HCT116 (cell line): ENCODE results near the gene DYRK1B. TPM values are rescaled to one million over a fixed set of nuclear protein-coding genes. Genes with fewer than 3 reads are reported as not detected.

ENCODE experiments used
- ATAC-seq: fragments of 200-7000 bp; cut with Tn5 transposase; 2 replicates; pipeline ENCODE4 v1.9.1; 2020; ENCODE audit warnings: mild to moderate bottlenecking, moderate library complexity
- BruUV-seq: library from RNA; stranded (reverse); fragments of 400-500 nt; replicated peaks from 2 replicates; lab custom pipeline; 2021; lab: Mats Ljungman, UMichigan
- CTCF ChIA-PET: fragments of 300-600 bp; sonication (Branson Sonifier 250); formaldehyde crosslinking; loops from one replicate; lab custom pipeline; 2021; ENCODE audit warnings: antibody characterized with exemption; lab: Charles Lee
- POLR2A ChIA-PET: fragments of 300-600, 350-600 bp; sonication (Branson Sonifier 250); formaldehyde crosslinking; loops from one replicate; lab custom pipeline; 2021; ENCODE audit warnings: antibody characterized with exemption; lab: Charles Lee
- RAD21 ChIA-PET, 2 experiments: fragments of 300-600 bp; sonication (Branson Sonifier 250); formaldehyde crosslinking; loops; one replicate each; lab custom pipeline; 2023; ENCODE audit warnings: low total read pairs in 2 of 2; ENCODE audit not compliant: uncharacterized antibody in 2 of 2, unreplicated experiment in 2 of 2, low non-redundant PET in 1 of 2; lab: Charles Lee
- DNase-seq: peaks from one replicate; pipeline ENCODE4 v3.0.0-alpha.2; 2010; ENCODE audit warnings: low read depth, low spot score
- H2AFZ ChIP-seq: fragments of 200-600 bp; shearing (Covaris generic), sonication (generic); 2 replicates; pipeline ENCODE4 v1.6.1; 2017; ENCODE audit warnings: low read depth, mixed run types, mixed read lengths, antibody characterized with exemption, low read length; ENCODE audit not compliant: poor library complexity, severe bottlenecking
- H3K27ac ChIP-seq: 2 replicates; pipeline ENCODE4 v1.5.1; 2012; ENCODE audit warnings: low read depth, low read length
- H3K27me3 ChIP-seq: fragments of 200-600 bp; sonication (generic); 2 replicates; pipeline ENCODE4 v1.6.1; 2016; ENCODE audit warnings: mixed run types, low read length, mixed read lengths; ENCODE audit not compliant: insufficient read depth
- H3K36me3 ChIP-seq, 2 experiments: fragments of 200-500 bp in 1 of 2; fragments of 200-600 bp in 1 of 2; sonication (Bioruptor generic) in 1 of 2; sonication (generic) in 1 of 2; 2 replicates each; pipeline versions ENCODE4 v1.5.1 to v1.6.1; 2014 to 2016; ENCODE audit warnings: low read length in 2 of 2, inconsistent platforms in 1 of 2, mixed read lengths in 1 of 2, mixed run types in 1 of 2; ENCODE audit not compliant: insufficient read depth in 2 of 2, control insufficient read depth in 1 of 2
- H3K4me1 ChIP-seq, 2 experiments: fragments of 200-600 bp in 1 of 2; sonication (generic) in 1 of 2; 2 replicates each; pipeline versions ENCODE4 v1.5.1 to v1.6.1; 2012 to 2017; ENCODE audit warnings: low read length in 2 of 2, inconsistent platforms in 1 of 2, mild to moderate bottlenecking in 1 of 2, mixed read lengths in 1 of 2, mixed run types in 1 of 2, moderate library complexity in 1 of 2; ENCODE audit not compliant: insufficient read depth in 2 of 2, control insufficient read depth in 1 of 2
- H3K4me2 ChIP-seq: fragments of 200-600 bp; sonication (generic); 2 replicates; pipeline ENCODE4 v1.6.1; 2017; ENCODE audit warnings: mixed run types, low read length, mixed read lengths
- H3K4me3 ChIP-seq, 2 experiments: fragments of 200-600 bp in 1 of 2; sonication (generic) in 1 of 2; replicated peaks in 1 of 2; 2 replicates each; pipeline ENCODE4 v1.5.1; 2011 to 2016; ENCODE audit warnings: low read length in 2 of 2, control low read depth in 1 of 2, low read depth in 1 of 2, mild to moderate bottlenecking in 1 of 2, mixed read lengths in 1 of 2, mixed run types in 1 of 2
- H3K79me2 ChIP-seq: fragments of 200-600 bp; sonication (generic); 2 replicates; pipeline ENCODE4 v1.6.1; 2017; ENCODE audit warnings: mild to moderate bottlenecking, mixed run types, low read length, moderate library complexity, mixed read lengths; ENCODE audit not compliant: insufficient read depth
- H3K9ac ChIP-seq: fragments of 200-600 bp; sonication (generic); 2 replicates; pipeline ENCODE4 v1.6.1; 2016; ENCODE audit warnings: low read length, mixed read lengths
- H3K9me2 ChIP-seq: fragments of 200-600 bp; sonication (generic), shearing (Covaris generic); 2 replicates; pipeline ENCODE4 v1.6.1; 2017; ENCODE audit warnings: mixed run types, mild to moderate bottlenecking, moderate library complexity; ENCODE audit not compliant: insufficient read depth
- H3K9me3 ChIP-seq, 2 experiments: fragments of 200-500 bp in 1 of 2; fragments of 200-600 bp in 1 of 2; sonication (Bioruptor generic) in 1 of 2; sonication (generic) in 1 of 2; 2 replicates each; pipeline ENCODE4 v1.6.1; 2014 to 2017; ENCODE audit warnings: low read length in 2 of 2, mixed read lengths in 2 of 2, inconsistent platforms in 1 of 2, low read depth in 1 of 2, mild to moderate bottlenecking in 1 of 2, mixed run types in 1 of 2, moderate library complexity in 1 of 2; ENCODE audit not compliant: control insufficient read depth in 1 of 2, insufficient read depth in 1 of 2
- H4K20me1 ChIP-seq: fragments of 200-600 bp; sonication (generic), shearing (Covaris generic); 2 replicates; pipeline ENCODE4 v1.6.1; 2017; ENCODE audit warnings: mixed run types, mild to moderate bottlenecking, moderate library complexity; ENCODE audit not compliant: insufficient read depth
- CEBPB ChIP-seq: IDR thresholded peaks from 2 replicates; pipeline ENCODE4 v1.6.1; 2012; ENCODE audit warnings: low read depth
- EGR1 ChIP-seq: IDR thresholded peaks from 2 replicates; pipeline ENCODE4 v1.6.1; 2012; ENCODE audit warnings: low read depth
- FOSL1 ChIP-seq: IDR thresholded peaks from 2 replicates; pipeline ENCODE4 v1.6.1; 2012; ENCODE audit warnings: low read depth
- RAD21 ChIP-seq: IDR thresholded peaks from 2 replicates; pipeline ENCODE4 v1.6.1; 2012; ENCODE audit warnings: low read depth, mild to moderate bottlenecking
- SRF ChIP-seq: IDR thresholded peaks from 2 replicates; pipeline ENCODE4 v1.6.1; 2012; ENCODE audit warnings: low read depth
- TCF7L2 ChIP-seq: IDR thresholded peaks from 2 replicates; pipeline ENCODE4 v1.7.0; 2011; ENCODE audit warnings: borderline replicate concordance, inconsistent platforms; ENCODE audit not compliant: insufficient read depth, insufficient read length; ENCODE audit errors: extremely low read depth
- YY1 ChIP-seq: IDR thresholded peaks from 2 replicates; pipeline ENCODE4 v1.6.1; 2011; ENCODE audit warnings: low read length, low read depth, moderate library complexity, mild to moderate bottlenecking; ENCODE audit not compliant: insufficient replicate concordance; ENCODE audit errors: extremely low read depth
- intact Hi-C: fragments of 100-400 bp; cut with micrococcal nuclease; formaldehyde crosslinking; loops from 2 replicates; pipeline ENCODE4 v1.10.0; 2022
- total RNA-seq: library from RNA; stranded (reverse); gene quantifications from one replicate; pipeline ENCODE4 v1.2.1, GENCODE V29; 2021; ENCODE audit not compliant: unreplicated experiment
- TF ChIP-seq, protein P1 (sequence below), 3 experiments: fragments of 200-600 bp in 1 of 3; sonication (generic) in 1 of 3; IDR thresholded peaks in 2 of 3; conservative IDR thresholded peaks in 1 of 3; 2 replicates each; pipeline ENCODE4 v1.5.1; 2012 to 2017; ENCODE audit warnings: low read depth in 2 of 3, low read length in 2 of 3, antibody characterized with exemption in 1 of 3, borderline replicate concordance in 1 of 3, control low read depth in 1 of 3, mild to moderate bottlenecking in 1 of 3, mixed read lengths in 1 of 3, mixed run types in 1 of 3, moderate library complexity in 1 of 3; ENCODE audit not compliant: insufficient read depth in 1 of 3
- TF ChIP-seq, protein P2 (sequence below): IDR thresholded peaks from 2 replicates; pipeline ENCODE4 v1.6.1; 2012
- TF ChIP-seq, protein P3 (sequence below): IDR thresholded peaks from 2 replicates; pipeline ENCODE4 v1.6.1; 2012

The DYRK1B gene
- total RNA-seq, 1 experiment from 2014 or later, result 7.3 TPM

DNA sequence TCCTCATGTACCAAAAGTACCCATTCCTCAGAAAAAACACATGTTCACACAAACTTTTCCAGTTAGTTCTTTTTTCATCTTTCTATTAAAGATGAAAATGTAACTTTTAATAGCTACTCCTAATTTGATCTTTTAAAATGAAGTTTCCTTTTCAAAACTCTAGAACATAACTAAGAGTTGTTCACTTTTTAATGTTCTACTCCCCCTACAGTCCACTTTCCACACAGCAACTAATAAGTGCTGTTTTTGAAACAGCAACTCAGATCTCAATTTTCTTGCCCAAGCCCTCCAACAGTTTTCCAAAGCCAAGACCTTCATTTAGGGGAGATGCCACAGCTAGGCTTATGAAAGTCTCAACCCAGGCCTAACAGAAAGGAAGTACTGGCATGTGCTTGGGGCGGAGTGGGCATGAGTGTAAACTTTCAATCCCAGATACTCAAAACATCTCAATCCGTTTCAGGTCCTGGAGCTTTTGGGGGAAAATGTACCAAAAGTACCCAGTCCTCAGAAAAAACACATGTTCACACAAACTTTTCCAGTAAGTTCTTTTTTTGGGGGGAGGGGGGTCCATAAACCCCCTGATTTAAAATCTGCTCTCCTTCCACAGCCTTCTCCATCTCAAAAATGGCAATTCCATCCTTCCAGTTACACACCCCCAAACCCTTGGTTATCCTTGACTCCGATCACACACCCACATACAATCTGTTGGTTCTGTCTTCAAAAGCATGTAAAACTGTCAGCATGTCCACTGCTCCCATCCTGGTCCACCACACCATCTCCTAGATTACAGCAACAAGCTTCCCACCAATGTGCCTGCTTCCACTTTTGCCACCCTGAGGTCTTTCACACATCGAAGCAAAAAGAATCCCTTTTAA, 10.2 kb upstream of the DYRK1B start:
- ChIA-PET RAD21 (no interaction called here), POLR2A (no interaction called here), CTCF (interaction anchor here (0.7 to 2.2 kb wide), 5 partner anchors 10 to 494 kb away, joined by 3 to 15 read pairs (median 4); no protein-coding TSS in a partner anchor)
- Histone ChIP-seq H3K9me2 (no peaks in the 10 kb centered on the region), H4K20me1 (peaks cover 24% of the 10 kb centered on the region; the same call in 1 of the 2 replicates), H3K79me2 (peaks cover 71% of the 10 kb centered on the region), H3K9me3 (no peaks in the 10 kb centered on the region), H2AFZ (no peak overlapping the region), H3K4me2 (peak overlapping the region; percentile 90), H3K9ac (peak overlapping the region; percentile 100), H3K36me3 (peaks cover 9 to 15% of the 10 kb centered on the region in 2 experiments; a peak in 3 of 4 replicates), H3K27ac (0 out of 2 replicates have a peak overlapping the region, but pooled peaks have one; percentile 73), H3K4me3 (peak overlapping the region; percentile 94 to 97), H3K4me1 (peaks cover 28 to 39% of the 10 kb centered on the region in 2 experiments), H3K27me3 (no peaks in the 10 kb centered on the region)
- TF ChIP-seq, protein P1, sequence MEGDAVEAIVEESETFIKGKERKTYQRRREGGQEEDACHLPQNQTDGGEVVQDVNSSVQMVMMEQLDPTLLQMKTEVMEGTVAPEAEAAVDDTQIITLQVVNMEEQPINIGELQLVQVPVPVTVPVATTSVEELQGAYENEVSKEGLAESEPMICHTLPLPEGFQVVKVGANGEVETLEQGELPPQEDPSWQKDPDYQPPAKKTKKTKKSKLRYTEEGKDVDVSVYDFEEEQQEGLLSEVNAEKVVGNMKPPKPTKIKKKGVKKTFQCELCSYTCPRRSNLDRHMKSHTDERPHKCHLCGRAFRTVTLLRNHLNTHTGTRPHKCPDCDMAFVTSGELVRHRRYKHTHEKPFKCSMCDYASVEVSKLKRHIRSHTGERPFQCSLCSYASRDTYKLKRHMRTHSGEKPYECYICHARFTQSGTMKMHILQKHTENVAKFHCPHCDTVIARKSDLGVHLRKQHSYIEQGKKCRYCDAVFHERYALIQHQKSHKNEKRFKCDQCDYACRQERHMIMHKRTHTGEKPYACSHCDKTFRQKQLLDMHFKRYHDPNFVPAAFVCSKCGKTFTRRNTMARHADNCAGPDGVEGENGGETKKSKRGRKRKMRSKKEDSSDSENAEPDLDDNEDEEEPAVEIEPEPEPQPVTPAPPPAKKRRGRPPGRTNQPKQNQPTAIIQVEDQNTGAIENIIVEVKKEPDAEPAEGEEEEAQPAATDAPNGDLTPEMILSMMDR (IDR thresholded peaks at IDR 0.05 in 2 of 3, conservative IDR thresholded peaks at IDR 0.05 in 1 of 3; ENCODE audit: borderline replicate concordance in 1 of 3, insufficient read depth in 1 of 3, low read depth in 2 of 3, low read length in 2 of 3), result peak; percentile 43 to 73 (median 62); a peak in 5 of 6 replicates
- no peak for TF ChIP-seq CEBPB
- TF ChIP-seq EGR1, result no peak
- TF ChIP-seq SRF, result no peak
- TF ChIP-seq, protein P2, sequence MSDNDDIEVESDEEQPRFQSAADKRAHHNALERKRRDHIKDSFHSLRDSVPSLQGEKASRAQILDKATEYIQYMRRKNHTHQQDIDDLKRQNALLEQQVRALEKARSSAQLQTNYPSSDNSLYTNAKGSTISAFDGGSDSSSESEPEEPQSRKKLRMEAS, result no peak
- peak; percentile 48 for TF ChIP-seq RAD21
- TF ChIP-seq YY1, result no peak
- no peak for TF ChIP-seq TCF7L2
- TF ChIP-seq, protein P3, sequence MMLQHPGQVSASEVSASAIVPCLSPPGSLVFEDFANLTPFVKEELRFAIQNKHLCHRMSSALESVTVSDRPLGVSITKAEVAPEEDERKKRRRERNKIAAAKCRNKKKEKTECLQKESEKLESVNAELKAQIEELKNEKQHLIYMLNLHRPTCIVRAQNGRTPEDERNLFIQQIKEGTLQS, result no peak
- no peak for TF ChIP-seq FOSL1
- BruUV-seq, result no TSS peak
- intact Hi-C loops, result loop anchor here (1.0 to 5.0 kb wide), 2 partner anchors 51 to 292 kb away; no protein-coding TSS in a partner anchor
- ATAC-seq (no peak), DNase-seq (no peak)
